Activated B cell treated with CpG ODN at 0.5 μM for 24 hours (primary cell): ENCODE results near the gene CNGB1. TPM values are rescaled to one million over a fixed set of nuclear protein-coding genes. Genes with fewer than 3 reads are reported as not detected.

ENCODE experiments used
- ATAC-seq: fragments of 200-7000 bp; cut with Tn5 transposase; one replicate; pipeline ENCODE4 v1.10.0; 2021; ENCODE audit warnings: low read depth, mild to moderate bottlenecking, moderate library complexity
- CTCF ChIA-PET: fragments of 350-600 bp; sonication (Branson Sonifier 250); formaldehyde crosslinking; loops from one replicate; lab custom pipeline; 2021; ENCODE audit warnings: antibody characterized with exemption; lab: Charles Lee
- POLR2A ChIA-PET: fragments of 350-600 bp; sonication (Branson Sonifier 250); formaldehyde crosslinking; loops from one replicate; lab custom pipeline; 2021; ENCODE audit warnings: antibody characterized with exemption; lab: Charles Lee
- DNase-seq: peaks from one replicate; pipeline ENCODE4 v3.0.0; 2022
- H3K27ac Mint-ChIP-seq: one replicate; pipeline ENCODE4 v1.8.0; 2020; ENCODE audit warnings: mixed read lengths
- H3K27me3 Mint-ChIP-seq: one replicate; pipeline ENCODE4 v1.8.0; 2021; ENCODE audit warnings: mixed read lengths
- H3K36me3 Mint-ChIP-seq: one replicate; pipeline ENCODE4 v1.8.0; 2021; ENCODE audit warnings: low read depth, mixed read lengths
- H3K4me1 Mint-ChIP-seq: one replicate; pipeline ENCODE4 v1.8.0; 2021; ENCODE audit warnings: mixed read lengths
- H3K4me3 Mint-ChIP-seq: one replicate; pipeline ENCODE4 v1.8.0; 2020; ENCODE audit warnings: mild to moderate bottlenecking, mixed read lengths
- H3K9me3 Mint-ChIP-seq: one replicate; pipeline ENCODE4 v1.8.0; 2020; ENCODE audit warnings: mixed read lengths
- CTCF ChIP-seq: fragments of 200-600 bp; IDR thresholded peaks from one replicate; pipeline ENCODE4 v1.8.0; 2022; ENCODE audit warnings: antibody characterized with exemption, mild to moderate bottlenecking
- intact Hi-C: fragments of 100-400 bp; cut with micrococcal nuclease; formaldehyde crosslinking; loops from one replicate; pipeline ENCODE4 v1.15.1; 2024
- total RNA-seq: library from RNA; stranded (reverse); gene quantifications from 2 replicates; pipeline ENCODE4 v1.2.3, GENCODE V29; 2022

Gene CNGB1
- total RNA-seq, 1 donor from 2014 or later: not detected

- no peak for TF ChIP-seq CTCF
- Mint-ChIP-seq H3K4me3 (no peak overlapping the region), H3K27me3 (peaks cover 9% of the 10 kb centered on the region), H3K9me3 (no peaks in the 10 kb centered on the region), H3K36me3 (no peaks in the 10 kb centered on the region), H3K27ac (no peak overlapping the region), H3K4me1 (no peaks in the 10 kb centered on the region)
- ATAC-seq (no peak), DNase-seq (no peak)
- POLR2A ChIA-PET: no interaction called here
- intact Hi-C loops: no loop called here
- CTCF ChIA-PET: no interaction called here
These were observed 100.0 kb downstream of the CNGB1 start for GRCh38 chr16:57870753-57871454.

- H3K4me3 Mint-ChIP-seq: no peak overlapping the region
- peaks cover 11% of the 10 kb centered on the region for H3K27me3 Mint-ChIP-seq
- ATAC-seq: no peak
- intact Hi-C loops: no loop called here
- POLR2A ChIA-PET: no interaction called here
- H3K27ac Mint-ChIP-seq: no peak overlapping the region
- TF ChIP-seq CTCF: no peak
- CTCF ChIA-PET: no interaction called here
- no peaks in the 10 kb centered on the region for H3K4me1 Mint-ChIP-seq
- H3K36me3 Mint-ChIP-seq: no peaks in the 10 kb centered on the region
- no peaks in the 10 kb centered on the region for H3K9me3 Mint-ChIP-seq
- DNase-seq: no peak
These were observed 101.9 kb downstream of the CNGB1 start for GRCh38 chr16:57868913-57869520.

DNA sequence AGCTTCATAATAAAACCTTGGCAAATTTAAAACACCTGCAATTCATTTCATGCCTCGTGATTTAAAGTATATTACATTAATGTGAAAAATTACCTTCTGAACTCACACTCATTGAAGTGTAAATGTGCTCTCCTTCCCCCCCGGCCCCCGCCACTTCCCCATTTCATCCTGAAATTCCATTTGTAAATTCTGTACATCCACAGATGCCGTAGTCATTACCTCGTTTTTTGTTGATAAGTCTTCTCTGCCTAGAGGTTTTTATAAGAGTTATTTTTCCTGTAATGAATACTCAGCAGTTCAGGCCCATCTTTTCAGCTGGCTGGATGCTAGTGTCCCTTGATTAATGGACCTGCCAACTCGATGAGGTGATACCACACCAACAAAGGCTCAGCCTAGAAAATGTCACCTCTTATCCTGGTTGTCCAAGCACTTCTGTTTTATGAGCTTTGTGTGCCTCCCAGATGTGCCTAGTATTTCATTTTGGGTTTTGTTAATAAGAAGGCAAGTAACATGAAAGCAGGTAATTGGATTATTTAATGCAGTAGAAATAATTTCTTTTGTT is 103.8 kb downstream of the CNGB1 start:
- POLR2A ChIA-PET: interaction anchor here (0.6 kb wide), 1 partner anchor 135 kb away, joined by 3 read pairs; no protein-coding TSS in a partner anchor
- DNase-seq (no peak), ATAC-seq (no peak)
- no peak overlapping the region for H3K4me3 Mint-ChIP-seq
- intact Hi-C loops: loop anchor here (1.0 kb wide), 1 partner anchor 11 kb away; no protein-coding TSS in a partner anchor
- no peaks in the 10 kb centered on the region for H3K4me1 Mint-ChIP-seq
- H3K27ac Mint-ChIP-seq: no peak overlapping the region
- no peak for TF ChIP-seq CTCF
- CTCF ChIA-PET: no interaction called here
- peaks cover 13% of the 10 kb centered on the region for H3K27me3 Mint-ChIP-seq
- H3K9me3 Mint-ChIP-seq: no peaks in the 10 kb centered on the region
- H3K36me3 Mint-ChIP-seq: no peaks in the 10 kb centered on the region

DNA sequence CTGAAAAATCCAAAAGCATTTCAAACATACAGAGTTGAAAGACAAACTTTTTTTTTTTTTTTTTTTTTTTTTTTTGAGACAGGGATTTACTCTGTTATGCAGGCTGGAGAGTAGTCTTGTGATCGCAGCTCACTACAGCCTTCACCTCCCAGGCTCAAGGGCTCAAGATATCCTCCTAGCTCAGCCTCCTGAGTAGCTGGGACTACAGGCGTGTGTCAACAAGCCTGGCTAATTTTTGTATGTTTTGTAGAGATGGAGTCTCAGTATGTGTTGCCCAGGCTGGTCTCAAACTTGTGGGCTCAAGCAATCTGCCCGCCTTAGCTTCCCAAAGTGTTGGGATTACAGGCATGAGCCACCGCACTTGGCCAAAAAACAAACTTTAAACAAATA is 104.4 kb downstream of the CNGB1 start:
- ChIA-PET CTCF (no interaction called here), POLR2A (no interaction called here)
- ATAC-seq (no peak), DNase-seq (no peak)
- no peak overlapping the region for H3K27ac Mint-ChIP-seq
- no peaks in the 10 kb centered on the region for H3K36me3 Mint-ChIP-seq
- intact Hi-C loops: loop anchor here (1.0 kb wide), 1 partner anchor 12 kb away; no protein-coding TSS in a partner anchor
- H3K9me3 Mint-ChIP-seq: no peaks in the 10 kb centered on the region
- no peaks in the 10 kb centered on the region for H3K4me1 Mint-ChIP-seq
- peaks cover 13% of the 10 kb centered on the region for H3K27me3 Mint-ChIP-seq
- H3K4me3 Mint-ChIP-seq: no peak overlapping the region
- TF ChIP-seq CTCF: no peak
